ENCODE data around the gene AGPAT1.

AGPAT1 gene

DNA sequence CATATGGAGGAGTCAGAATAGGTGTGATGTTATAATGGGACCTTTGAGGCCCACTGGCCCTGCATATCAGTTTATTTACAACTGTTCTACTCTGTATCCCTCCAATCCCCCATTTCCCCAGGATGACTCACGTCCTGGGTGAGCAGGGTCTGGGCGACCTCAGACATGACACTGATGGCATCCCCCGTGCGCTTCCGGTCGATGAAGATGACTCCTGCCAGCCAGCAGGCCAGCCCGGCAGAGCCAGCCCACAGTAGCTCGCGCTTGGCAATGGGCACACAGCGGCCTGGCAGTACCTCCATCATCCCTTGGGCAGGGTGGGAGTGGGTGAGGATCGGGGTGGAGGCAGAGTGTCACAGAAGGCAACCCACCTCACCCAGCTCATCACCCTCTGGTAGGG lies 5.6 kb downstream of the AGPAT1 start:
- no peak overlapping the region for H3K27ac ChIP-seq
- no peak overlapping the region for H3K4me3 ChIP-seq (ENCODE audit: low read depth in 1 of 2, low read length in 1 of 2)
- TF ChIP-seq, protein P1, sequence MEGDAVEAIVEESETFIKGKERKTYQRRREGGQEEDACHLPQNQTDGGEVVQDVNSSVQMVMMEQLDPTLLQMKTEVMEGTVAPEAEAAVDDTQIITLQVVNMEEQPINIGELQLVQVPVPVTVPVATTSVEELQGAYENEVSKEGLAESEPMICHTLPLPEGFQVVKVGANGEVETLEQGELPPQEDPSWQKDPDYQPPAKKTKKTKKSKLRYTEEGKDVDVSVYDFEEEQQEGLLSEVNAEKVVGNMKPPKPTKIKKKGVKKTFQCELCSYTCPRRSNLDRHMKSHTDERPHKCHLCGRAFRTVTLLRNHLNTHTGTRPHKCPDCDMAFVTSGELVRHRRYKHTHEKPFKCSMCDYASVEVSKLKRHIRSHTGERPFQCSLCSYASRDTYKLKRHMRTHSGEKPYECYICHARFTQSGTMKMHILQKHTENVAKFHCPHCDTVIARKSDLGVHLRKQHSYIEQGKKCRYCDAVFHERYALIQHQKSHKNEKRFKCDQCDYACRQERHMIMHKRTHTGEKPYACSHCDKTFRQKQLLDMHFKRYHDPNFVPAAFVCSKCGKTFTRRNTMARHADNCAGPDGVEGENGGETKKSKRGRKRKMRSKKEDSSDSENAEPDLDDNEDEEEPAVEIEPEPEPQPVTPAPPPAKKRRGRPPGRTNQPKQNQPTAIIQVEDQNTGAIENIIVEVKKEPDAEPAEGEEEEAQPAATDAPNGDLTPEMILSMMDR (IDR thresholded peaks at IDR 0.05), result no peak
- peaks cover 16 to 23% of the 10 kb centered on the region in 2 experiments for H3K4me1 ChIP-seq (ENCODE audit: control insufficient read depth in 1 of 2, insufficient read depth in 1 of 2, low read depth in 1 of 2, low read length in 1 of 2)
- H3K36me3 ChIP-seq, result peaks cover 44% of the 10 kb centered on the region
- no peaks in the 10 kb centered on the region for H3K9me3 ChIP-seq
- no peaks in the 10 kb centered on the region for H3K27me3 ChIP-seq

- Histone ChIP-seq H3K27me3 (no peaks in the 10 kb centered on the region), H3K9me3 (no peaks in the 10 kb centered on the region), H3K4me3 (ENCODE audit: low read depth in 1 of 2, low read length in 1 of 2) (no peak overlapping the region), H3K4me1 (ENCODE audit: control insufficient read depth in 1 of 2, insufficient read depth in 1 of 2, low read depth in 1 of 2, low read length in 1 of 2) (peaks cover 9 to 13% of the 10 kb centered on the region in 2 experiments), H3K27ac (no peak overlapping the region), H3K36me3 (peaks cover 44% of the 10 kb centered on the region)
- TF ChIP-seq, protein P1 (IDR thresholded peaks at IDR 0.05), result no peak
Measured at GRCh38 chr6:32168807-32169591, 6.9 kb downstream of the AGPAT1 start.

DNA sequence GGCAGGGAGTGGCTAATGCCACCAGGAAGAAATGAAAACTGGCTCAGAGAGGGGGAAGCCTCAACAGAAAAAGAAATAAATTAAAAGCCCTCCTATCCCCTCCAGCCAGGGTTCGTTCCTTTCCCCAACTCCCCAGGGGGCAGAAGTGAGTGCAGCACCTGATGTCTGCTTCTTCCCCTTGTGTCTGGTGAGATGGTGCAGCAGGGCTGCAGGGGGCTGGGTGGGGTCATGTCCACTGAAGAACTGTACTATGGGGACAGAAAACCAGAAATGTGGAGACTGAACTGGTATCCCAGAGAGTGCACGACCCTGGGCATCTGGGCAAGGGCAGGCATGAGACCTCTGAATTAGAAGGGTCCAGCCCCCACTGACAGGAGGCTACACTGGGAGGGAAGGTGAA lies 7.5 kb downstream of the AGPAT1 start:
- Histone ChIP-seq H3K27ac (no peak overlapping the region), H3K4me1 (ENCODE audit: control insufficient read depth in 1 of 2, insufficient read depth in 1 of 2, low read depth in 1 of 2, low read length in 1 of 2) (peaks cover 9 to 10% of the 10 kb centered on the region in 2 experiments)

DNA sequence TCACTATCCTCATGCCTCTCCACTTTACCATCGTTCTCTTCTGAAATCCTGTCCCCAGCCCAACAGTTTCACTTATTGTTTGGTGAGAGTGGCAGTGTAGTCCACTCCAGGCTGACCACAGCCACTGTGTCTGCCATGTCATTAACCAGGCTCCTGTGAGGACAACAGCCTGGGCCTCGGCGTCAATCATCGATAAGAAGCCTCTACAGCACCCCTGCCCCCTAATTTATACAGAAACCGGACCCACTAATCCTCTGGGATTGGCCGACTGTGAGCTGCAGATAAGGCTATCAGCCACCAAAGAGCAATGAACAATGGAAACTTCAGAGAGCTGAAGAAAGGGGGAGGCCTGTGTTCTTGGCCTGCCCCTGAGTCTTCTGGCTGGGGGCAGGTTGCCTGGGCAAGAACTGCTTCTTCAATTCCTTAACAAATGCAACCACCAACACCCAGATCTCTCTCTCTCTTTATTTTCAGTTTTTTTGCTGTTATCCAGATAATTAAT lies 8.1 kb downstream of the AGPAT1 start:
- TF ChIP-seq, protein P1 (IDR thresholded peaks at IDR 0.05), result no peak
- Histone ChIP-seq H3K4me3 (ENCODE audit: low read depth in 1 of 2, low read length in 1 of 2) (no peak overlapping the region), H3K4me1 (ENCODE audit: control insufficient read depth in 1 of 2, insufficient read depth in 1 of 2, low read depth in 1 of 2, low read length in 1 of 2) (peaks cover 4% of the 10 kb centered on the region in 2 experiments), H3K9me3 (no peaks in the 10 kb centered on the region), H3K36me3 (peaks cover 44% of the 10 kb centered on the region), H3K27ac (no peak overlapping the region), H3K27me3 (no peaks in the 10 kb centered on the region)

More for the DNA sequence above, 7.5 kb downstream of the AGPAT1 start:
- TF ChIP-seq, protein P1 (IDR thresholded peaks at IDR 0.05), result no peak
- Histone ChIP-seq H3K27me3 (no peaks in the 10 kb centered on the region), H3K4me3 (ENCODE audit: low read depth in 1 of 2, low read length in 1 of 2) (no peak overlapping the region), H3K36me3 (peaks cover 44% of the 10 kb centered on the region), H3K9me3 (no peaks in the 10 kb centered on the region)

DNA sequence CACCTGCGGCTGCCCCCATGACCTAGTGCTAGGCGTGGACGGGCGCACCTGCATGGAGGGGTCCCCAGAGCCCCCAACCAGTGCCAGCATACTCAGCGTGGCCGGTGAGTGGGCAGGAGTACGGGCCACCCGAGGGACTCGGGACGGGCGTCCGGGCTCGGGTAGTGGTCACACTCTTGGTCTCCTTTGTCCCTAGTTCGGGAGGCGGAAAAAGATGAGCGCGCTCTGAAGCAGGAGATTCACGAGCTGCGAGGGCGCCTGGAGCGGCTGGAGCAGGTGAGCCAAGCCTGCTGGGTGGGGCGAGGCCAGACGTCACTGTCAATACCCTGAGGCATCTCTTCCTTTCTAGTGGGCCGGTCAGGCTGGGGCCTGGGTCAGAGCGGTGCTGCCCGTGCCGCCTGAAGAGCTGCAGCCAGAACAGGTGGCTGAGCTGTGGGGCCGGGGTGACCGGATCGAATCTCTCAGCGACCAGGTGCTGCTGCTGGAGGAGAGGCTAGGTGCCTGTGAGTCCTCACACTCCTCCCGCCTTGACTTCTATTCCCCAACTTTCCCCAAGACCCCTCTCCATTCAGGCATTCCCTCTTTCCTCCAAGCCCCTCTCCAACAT lies 8.6 kb downstream of the AGPAT1 start:
- H3K4me1 ChIP-seq (ENCODE audit: control insufficient read depth in 1 of 2, insufficient read depth in 1 of 2, low read depth in 1 of 2, low read length in 1 of 2), result no peaks in the 10 kb centered on the region
- no peaks in the 10 kb centered on the region for H3K9me3 ChIP-seq
- TF ChIP-seq, protein P1 (IDR thresholded peaks at IDR 0.05), result no peak
- no peaks in the 10 kb centered on the region for H3K27me3 ChIP-seq
- no peak overlapping the region for H3K27ac ChIP-seq
- H3K36me3 ChIP-seq, result peaks cover 44% of the 10 kb centered on the region
- H3K4me3 ChIP-seq (ENCODE audit: low read depth in 1 of 2, low read length in 1 of 2), result no peak overlapping the region

All from neutrophil (primary cell).